COR-L47 (cell line): Measurements from ENCODE around the gene DMWD.
"Not testable (repeated sequence)": the region's sequence is repeated elsewhere in the genome, so short reads cannot be mapped to it uniquely, and the experiment has no call there.

Experiments
- DNase-seq: peaks from one replicate; lab custom pipeline; 2025; lab: John Stamatoyannopoulos, UW

Gene DMWD

GRCh38 chr19:45769821-45770191 is 22.8 kb downstream of the DMWD start:
- DNase-seq = no peak

- peak; percentile 95 for DNase-seq
These were observed 23.5 kb downstream of the DMWD start, which contains the start of gene SIX5 for GRCh38 chr19:45768984-45769782. Gene SIX5, minus strand, starts transcription at chr19:45769252. Its CDS starts 408 bp downstream, at chr19:45768844.

- DNase-seq = no peak
These were observed 24.0 kb downstream of the DMWD start for GRCh38 chr19:45768655-45768983.

GRCh38 chr19:45767881-45768654 is 24.6 kb downstream of the DMWD start:
- DNase-seq = peak; percentile 24

- DNase-seq = no peak
These were observed 25.2 kb downstream of the DMWD start for GRCh38 chr19:45767410-45767880.

- DNase-seq = no peak
These were observed 25.7 kb downstream of the DMWD start for GRCh38 chr19:45766869-45767346.

- DNase-seq = no peak
These were observed 26.3 kb downstream of the DMWD start for GRCh38 chr19:45766296-45766868.

- no peak for DNase-seq
These were observed 26.8 kb downstream of the DMWD start for GRCh38 chr19:45765702-45766295.

- DNase-seq = no peak
These were observed 27.5 kb downstream of the DMWD start for GRCh38 chr19:45764945-45765701.

GRCh38 chr19:45764475-45764874 is 28.2 kb downstream of the DMWD start:
- DNase-seq = no peak

- DNase-seq = no peak
These were observed 28.9 kb downstream of the DMWD start for GRCh38 chr19:45763691-45764294.

- DNase-seq = no peak
These were observed 29.6 kb downstream of the DMWD start for GRCh38 chr19:45762870-45763631.

GRCh38 chr19:45761714-45762113 is 30.9 kb downstream of the DMWD start:
- no peak for DNase-seq

GRCh38 chr19:45758921-45759320 is 33.7 kb downstream of the DMWD start:
- DNase-seq = no peak

GRCh38 chr19:45757695-45758094 is 35.0 kb downstream of the DMWD start:
- no peak for DNase-seq

- DNase-seq = no peak
These were observed 38.3 kb downstream of the DMWD start for GRCh38 chr19:45754323-45754722.

- no peak for DNase-seq
These were observed 39.1 kb downstream of the DMWD start for GRCh38 chr19:45753548-45753947.

GRCh38 chr19:45752639-45753038 is 40.0 kb downstream of the DMWD start:
- no peak for DNase-seq

- DNase-seq = not testable (repeated sequence)
These were observed 41.2 kb downstream of the DMWD start for GRCh38 chr19:45751483-45751882.

GRCh38 chr19:45747513-45747912 is 45.1 kb downstream of the DMWD start:
- no peak for DNase-seq
